GM21717 (cell line): ENCODE measurements around the gene HLA-A.

Experiments
- ATAC-seq: cut with Tn5 transposase; IDR thresholded peaks from one replicate; pipeline ENCODE4 v1.9.1; 2021; ENCODE audit warnings: mild to moderate bottlenecking, moderate library complexity; ENCODE audit not compliant: unreplicated experiment

HLA-A gene

DNA sequence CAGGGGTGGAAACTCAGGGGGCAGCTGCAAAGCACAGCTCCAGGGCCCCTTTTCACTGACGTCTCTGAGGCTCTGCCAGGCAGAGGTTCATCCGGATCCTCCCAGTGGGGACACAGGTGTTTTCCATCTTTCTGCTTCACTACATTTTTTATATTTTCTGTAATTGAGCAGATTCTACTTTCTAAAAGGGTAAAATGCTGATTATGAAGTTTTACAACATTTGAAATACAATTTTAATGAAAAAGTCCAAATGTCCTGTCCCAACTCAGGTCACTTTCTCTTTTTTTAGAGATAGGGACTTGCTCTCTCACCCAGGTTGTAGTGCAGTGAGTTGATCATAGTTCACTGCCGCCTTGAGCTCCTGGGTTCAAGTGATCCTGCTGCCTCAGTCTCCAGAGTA lies 41.9 kb downstream of the HLA-A start:
- ATAC-seq = no peak

DNA sequence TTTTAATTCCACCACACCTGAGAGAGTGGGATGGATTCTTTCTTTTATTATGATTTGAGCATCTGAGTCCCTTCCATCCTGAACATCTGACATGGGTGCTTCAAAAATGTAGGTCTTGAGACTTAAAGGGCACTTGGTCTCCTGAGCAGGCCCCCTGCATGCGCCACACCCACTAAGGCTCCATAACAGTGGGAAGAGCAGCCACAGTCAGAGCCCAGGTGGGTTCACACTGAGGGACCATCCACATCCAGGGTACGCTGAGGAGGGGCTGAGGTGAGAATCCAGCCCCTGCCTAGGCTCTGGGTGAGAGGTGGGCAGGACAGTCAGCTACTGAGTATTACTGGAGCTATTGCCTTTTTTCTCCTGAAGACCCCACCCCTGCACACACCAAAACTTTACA lies 42.7 kb downstream of the HLA-A start:
- ATAC-seq = no peak

DNA sequence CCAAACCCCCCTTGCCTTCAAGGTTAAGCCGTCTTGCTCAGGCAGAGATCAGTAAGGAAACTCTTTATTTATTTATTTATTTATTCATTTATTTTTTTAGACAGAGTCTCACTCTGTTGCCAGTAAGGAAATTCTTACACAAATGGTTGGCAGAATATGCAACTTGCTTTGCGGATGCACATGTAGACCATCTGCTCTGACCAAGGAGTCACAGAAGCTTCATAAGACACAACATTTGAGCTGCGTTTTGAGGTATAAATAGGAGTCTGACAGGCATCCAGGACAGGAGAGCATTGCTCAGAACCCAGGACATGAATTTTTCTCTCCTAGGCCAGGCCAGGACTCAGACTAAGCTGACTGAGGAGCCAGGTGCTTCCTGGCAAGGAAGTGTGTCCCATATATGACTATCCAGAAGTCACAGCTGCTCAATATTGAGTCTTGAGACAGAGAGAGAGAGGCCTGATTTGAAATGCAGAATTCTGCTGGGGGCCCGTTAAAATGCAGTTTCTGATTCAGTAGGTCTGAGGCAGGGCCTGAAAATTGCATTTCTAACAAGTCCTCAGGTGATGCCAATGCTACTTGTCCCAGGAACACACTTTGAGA lies 43.9 kb downstream of the HLA-A start:
- no peak for ATAC-seq

DNA sequence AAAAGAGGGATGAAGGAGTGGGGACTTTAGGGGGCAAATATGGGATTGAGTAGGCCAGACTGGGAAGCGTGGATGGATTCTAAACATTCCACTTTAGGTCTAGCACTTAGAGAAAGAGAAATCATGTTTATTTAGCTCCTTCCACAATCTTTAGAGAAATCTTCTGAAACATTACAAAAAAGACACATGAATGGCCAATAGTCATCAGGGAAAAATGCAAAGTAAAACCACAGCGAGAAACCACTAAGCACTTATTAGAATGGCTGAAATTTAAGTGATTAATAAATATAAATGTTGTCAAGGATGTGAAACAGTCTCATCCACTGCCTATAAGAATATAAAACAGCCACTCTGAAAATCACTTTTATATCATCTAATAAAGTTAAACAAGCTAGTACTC lies 46.9 kb downstream of the HLA-A start:
- no peak for ATAC-seq

DNA sequence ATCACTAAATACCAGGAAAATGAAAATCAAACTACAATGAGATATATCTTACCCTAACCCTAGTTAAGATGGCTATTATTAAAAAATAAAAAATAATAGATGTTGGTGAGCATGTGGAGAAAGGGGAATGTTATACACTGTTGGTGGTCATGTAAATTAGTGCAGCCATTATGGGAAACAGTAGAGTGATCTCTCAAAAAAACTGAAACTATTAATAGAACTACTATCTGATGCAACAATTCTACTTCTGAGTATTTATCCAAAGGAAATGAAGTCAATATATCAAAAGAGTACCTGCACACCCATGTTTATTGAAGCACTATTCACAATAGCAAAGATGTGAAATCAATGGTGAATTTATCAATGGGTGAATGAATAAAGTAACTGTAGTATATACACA lies 48.6 kb downstream of the HLA-A start:
- no peak for ATAC-seq

DNA sequence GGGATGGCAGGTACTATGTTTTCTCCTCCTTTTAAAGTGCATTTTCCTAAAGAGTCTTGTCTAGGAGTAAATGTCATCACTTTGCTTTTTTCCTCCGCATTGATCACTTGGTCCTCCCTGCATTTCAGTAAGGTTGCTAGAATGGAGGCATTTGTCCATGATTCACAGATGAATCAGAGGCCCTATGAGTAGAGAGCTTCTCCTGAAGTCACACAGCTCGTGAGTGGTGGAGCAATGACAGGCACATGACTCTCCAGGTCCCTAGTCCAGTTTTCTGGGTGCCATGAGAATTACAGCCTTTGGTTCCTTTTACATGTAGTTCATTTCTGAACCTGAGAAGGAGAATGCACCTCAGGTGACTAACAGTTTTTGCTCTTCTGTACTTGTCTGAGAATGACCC lies 50.5 kb downstream of the HLA-A start:
- ATAC-seq = no peak

DNA sequence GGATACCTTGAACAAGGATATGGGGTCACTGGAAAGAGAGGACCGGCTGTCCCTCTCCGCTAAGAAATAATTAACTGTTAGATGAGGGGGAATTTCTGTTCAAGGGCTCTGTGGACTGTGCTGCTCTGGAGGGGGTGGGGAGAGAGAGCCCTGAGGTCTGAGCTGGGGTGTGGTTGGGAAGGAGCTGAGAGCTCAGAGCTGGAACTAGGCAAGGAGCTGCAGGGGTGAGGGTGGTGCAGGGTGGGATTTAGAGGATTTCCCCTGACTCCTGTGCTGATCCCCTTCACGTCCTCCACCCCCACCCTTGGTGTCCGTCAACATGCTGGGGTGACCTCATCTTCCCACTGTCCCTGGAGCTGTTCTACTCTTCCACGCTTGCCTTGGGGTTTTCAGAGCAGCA lies 52.5 kb downstream of the HLA-A start:
- ATAC-seq = no peak

DNA sequence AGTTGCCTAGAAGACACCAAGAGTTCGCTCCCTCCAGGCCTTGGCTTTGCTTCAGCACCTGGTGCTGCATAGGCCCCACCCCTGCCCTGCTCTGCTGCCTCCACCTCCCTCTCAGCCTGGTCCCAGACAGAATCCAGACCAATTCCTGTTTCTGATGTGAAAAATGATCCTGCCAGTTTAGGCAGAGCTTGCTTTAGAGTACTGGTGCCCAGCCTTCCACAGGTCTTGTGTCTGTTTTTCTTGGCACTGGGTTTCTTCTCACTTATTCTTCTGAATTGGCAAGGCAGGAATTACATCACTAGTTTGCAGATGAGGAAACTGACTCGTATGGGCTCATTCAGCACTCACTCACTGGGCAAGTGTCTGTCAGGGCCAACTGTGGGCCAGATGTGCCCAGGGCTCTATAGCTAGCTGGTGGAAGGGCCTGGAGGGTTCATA lies 53.0 kb downstream of the HLA-A start:
- ATAC-seq = no peak
